ENCODE data around the gene EP300. TPM values are rescaled to one million over a fixed set of nuclear protein-coding genes. Genes with fewer than 3 reads are reported as not detected.

The EP300 gene
- total RNA-seq, 3 donors from 2014 or later, result 61.7 to 92.1 (median 88.1) TPM

DNA sequence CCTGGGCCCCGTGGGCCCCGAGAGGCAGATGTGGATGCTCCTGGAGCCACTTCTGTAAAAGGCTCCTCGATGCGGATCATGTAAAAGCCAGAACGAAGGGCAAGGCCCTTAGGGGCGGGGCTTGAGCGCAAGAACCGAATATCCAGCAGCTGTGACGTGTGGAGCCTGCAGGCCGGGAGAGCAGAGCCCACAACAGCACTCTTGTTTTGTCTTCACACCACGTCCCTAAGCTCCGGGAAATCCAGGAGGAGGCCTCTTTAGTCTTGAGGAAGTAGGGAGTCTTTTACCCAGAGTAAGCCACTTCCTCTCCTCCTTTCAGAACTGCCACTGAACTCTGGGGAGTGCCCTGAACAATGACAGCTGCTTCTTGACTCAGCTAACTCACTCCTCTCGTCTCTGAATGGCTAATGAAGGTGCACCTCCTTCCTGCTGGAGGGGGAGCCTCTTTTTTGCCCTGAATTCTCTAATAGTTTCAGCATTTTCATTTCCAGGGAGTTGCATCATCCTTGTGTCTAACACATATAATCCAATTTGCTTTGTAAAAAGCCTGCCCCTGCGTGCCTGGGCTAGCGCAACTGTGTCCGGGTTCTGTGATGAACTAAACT, 125.3 kb downstream of the EP300 start:
- H3K36me3 ChIP-seq (ENCODE audit: low read depth), result no peaks in the 10 kb centered on the region
- intact Hi-C loops (cut with DNase I, micrococcal nuclease), result no loop called here
- no peak overlapping the region for H3K4me3 ChIP-seq
- no peaks in the 10 kb centered on the region for H3K9me3 ChIP-seq
- DNase-seq (peak in 2 of 3 donors; percentile 47 to 56), ATAC-seq (peak; percentile 78)
- peaks cover 2% of the 10 kb centered on the region for H3K4me1 ChIP-seq (ENCODE audit: low read depth)
- TF ChIP-seq, protein P1, sequence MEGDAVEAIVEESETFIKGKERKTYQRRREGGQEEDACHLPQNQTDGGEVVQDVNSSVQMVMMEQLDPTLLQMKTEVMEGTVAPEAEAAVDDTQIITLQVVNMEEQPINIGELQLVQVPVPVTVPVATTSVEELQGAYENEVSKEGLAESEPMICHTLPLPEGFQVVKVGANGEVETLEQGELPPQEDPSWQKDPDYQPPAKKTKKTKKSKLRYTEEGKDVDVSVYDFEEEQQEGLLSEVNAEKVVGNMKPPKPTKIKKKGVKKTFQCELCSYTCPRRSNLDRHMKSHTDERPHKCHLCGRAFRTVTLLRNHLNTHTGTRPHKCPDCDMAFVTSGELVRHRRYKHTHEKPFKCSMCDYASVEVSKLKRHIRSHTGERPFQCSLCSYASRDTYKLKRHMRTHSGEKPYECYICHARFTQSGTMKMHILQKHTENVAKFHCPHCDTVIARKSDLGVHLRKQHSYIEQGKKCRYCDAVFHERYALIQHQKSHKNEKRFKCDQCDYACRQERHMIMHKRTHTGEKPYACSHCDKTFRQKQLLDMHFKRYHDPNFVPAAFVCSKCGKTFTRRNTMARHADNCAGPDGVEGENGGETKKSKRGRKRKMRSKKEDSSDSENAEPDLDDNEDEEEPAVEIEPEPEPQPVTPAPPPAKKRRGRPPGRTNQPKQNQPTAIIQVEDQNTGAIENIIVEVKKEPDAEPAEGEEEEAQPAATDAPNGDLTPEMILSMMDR (IDR thresholded peaks at IDR 0.05), result no peak

DNA sequence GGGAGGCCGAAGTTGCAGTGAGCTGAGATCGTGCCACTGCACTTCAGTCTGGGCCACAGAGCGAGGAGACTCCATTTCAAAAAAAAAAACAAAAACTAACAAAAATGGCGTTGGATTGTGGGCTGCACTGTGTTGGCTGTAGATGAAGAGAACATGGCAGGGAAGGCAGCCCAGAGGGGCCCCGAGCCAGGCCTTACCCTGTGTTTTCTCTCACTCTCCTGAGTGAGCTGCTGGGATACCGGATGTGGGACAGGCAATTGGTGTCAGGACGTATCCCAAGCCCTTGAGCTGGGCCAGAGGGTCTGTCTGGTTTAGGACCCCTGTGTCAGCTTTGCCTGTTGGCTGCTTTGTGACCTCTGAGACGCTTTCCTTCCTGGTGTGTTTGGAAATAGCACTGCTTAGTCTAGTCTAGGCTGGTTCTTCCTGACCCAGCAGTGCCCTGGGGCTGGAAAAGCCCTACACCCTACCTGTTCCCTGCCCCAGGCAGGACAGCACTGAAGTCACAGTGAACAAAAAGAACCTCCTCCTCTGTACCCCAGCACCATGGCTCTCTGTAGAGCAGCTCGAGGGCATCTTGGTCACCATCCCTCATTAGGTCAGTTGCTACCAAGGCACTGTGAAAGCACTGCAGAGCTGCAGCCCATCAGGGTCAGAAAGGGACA, 130.6 kb downstream of the EP300 start:
- H3K9me3 ChIP-seq, result no peaks in the 10 kb centered on the region
- TF ChIP-seq, protein P1 (IDR thresholded peaks at IDR 0.05), result no peak
- intact Hi-C loops (cut with DNase I, micrococcal nuclease), result no loop called here
- H3K4me1 ChIP-seq (ENCODE audit: low read depth), result no peaks in the 10 kb centered on the region
- DNase-seq (no peak), ATAC-seq (no peak)
- no peaks in the 10 kb centered on the region for H3K36me3 ChIP-seq (ENCODE audit: low read depth)
- H3K4me3 ChIP-seq, result no peak overlapping the region

DNA sequence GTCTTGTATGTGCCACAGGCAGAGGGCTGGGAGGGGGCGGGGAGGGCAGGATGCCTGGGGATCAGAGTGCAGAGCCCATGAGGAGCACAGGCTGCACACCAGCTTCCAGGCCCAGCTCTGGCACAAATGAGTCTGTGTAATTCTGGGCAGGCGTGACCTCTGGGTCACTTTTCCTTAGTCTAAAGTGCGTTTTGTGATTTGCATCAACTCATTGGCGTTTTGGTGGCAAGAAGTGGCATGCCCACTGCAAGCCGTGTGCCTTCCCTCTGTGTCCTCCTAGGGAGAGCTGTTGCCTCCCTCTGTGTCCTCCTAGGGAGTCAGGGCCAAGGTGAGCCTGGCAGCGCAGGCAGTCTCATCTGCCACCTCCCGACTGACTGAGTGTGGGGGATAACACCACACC, 131.1 kb downstream of the EP300 start:
- intact Hi-C loops (cut with DNase I, micrococcal nuclease), result no loop called here
- TF ChIP-seq, protein P1 (IDR thresholded peaks at IDR 0.05), result no peak
- H3K36me3 ChIP-seq (ENCODE audit: low read depth), result no peaks in the 10 kb centered on the region
- DNase-seq (no peak), ATAC-seq (no peak)
- H3K4me3 ChIP-seq, result no peak overlapping the region
- no peaks in the 10 kb centered on the region for H3K9me3 ChIP-seq
- no peaks in the 10 kb centered on the region for H3K4me1 ChIP-seq (ENCODE audit: low read depth)

DNA sequence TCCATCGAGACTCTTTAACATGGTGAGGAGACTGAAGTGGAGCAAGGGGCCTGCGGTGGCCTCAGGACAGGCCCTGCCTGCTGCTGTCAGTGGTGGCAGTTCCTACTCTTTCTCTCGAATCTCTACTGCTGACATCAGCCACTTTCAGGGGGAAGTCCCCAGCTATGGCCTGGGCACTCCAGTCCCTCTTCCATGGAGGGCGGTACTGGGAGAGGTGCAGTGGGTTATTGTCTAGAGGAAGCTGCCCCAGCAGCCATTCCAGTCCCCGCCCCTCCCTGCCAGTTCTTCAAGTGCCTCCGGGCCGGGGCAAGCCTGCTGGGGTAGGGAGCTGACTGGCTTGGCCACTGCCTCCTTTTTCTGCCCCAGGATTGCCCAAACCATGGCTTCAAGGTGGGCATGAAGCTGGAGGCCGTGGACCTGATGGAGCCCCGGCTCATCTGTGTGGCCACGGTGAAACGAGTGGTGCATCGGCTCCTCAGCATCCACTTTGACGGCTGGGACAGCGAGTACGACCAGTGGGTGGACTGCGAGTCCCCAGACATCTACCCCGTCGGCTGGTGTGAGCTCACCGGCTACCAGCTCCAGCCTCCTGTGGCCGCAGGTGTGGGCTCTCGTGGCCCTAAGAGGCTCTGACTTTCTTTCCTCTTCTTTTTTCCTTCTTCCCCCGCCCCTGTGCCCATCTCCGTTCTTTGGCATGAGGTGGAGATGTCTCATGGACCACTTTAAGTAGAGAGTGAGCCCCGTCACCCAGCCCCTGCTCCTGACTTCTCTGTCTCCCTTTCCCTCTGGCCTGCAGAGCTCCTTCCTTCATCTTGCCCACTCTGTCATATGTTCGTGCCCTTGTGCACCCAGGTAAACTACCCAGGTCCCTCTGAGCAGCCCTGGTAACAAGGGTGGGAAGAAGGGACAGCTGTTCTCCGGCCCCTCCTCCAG, 134.6 kb downstream of the EP300 start:
- Histone ChIP-seq H3K4me1 (ENCODE audit: low read depth) (no peaks in the 10 kb centered on the region), H3K4me3 (no peak overlapping the region), H3K36me3 (ENCODE audit: low read depth) (no peaks in the 10 kb centered on the region), H3K9me3 (no peaks in the 10 kb centered on the region)
- TF ChIP-seq, protein P1 (IDR thresholded peaks at IDR 0.05), result no peak
- intact Hi-C loops (cut with DNase I, micrococcal nuclease), result no loop called here
- no peak for DNase-seq
- peak; percentile 42 for ATAC-seq

DNA sequence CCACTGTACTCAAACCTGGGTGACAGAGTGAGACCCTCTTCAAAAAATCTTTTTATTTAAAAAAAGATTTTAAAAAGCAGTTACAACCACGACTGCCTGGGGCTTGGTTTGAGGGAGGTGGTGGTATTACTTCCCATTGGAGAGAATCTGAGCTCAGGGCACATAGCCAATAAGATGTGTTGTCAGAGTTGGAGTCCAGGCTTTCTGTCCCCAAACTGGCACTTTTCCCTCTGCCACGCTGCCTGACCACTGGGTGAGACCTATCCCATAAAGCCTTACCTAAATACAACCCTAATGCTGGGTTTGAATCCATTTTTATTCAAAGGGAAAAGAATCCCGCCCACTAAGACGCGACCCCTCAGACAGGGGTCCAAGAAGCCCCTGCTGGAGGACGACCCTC, 136.8 kb downstream of the EP300 start:
- Histone ChIP-seq H3K36me3 (ENCODE audit: low read depth) (no peaks in the 10 kb centered on the region), H3K4me3 (no peak overlapping the region), H3K9me3 (no peaks in the 10 kb centered on the region), H3K4me1 (ENCODE audit: low read depth) (no peaks in the 10 kb centered on the region)
- ATAC-seq (no peak), DNase-seq (no peak)
- intact Hi-C loops (cut with DNase I, micrococcal nuclease), result no loop called here
- TF ChIP-seq, protein P1 (IDR thresholded peaks at IDR 0.05), result no peak

Other genes with a start within 250 kb of the EP300 start
- gene ST13, start 236.0 kb upstream of the EP300 start, total RNA-seq, result 100 to 1,000 TPM; 151 to 278 (median 151) TPM
- gene XPNPEP3, start 235.4 kb upstream of the EP300 start, total RNA-seq, result 10 to 100 TPM in 2 of 3 donors, 1 to 10 TPM in 1; 9.8 to 21.7 (median 14.6) TPM
- gene DNAJB7, start 230.5 kb upstream of the EP300 start, total RNA-seq, result under 1 TPM; 0.14 to 0.90 (median 0.25) TPM
- gene RBX1, start 141.2 kb upstream of the EP300 start, total RNA-seq, result 10 to 100 TPM; 29.3 to 40.7 (median 38.2) TPM
- gene L3MBTL2, start 112.7 kb downstream of the EP300 start, total RNA-seq, result 10 to 100 TPM; 17.7 to 25.0 (median 18.9) TPM
- gene CHADL, start 148.3 kb downstream of the EP300 start, total RNA-seq, result 1 to 10 TPM; 1.1 to 8.8 (median 1.9) TPM
- gene RANGAP1, start 193.6 kb downstream of the EP300 start, total RNA-seq, result 10 to 100 TPM; 26.9 to 48.9 (median 35.3) TPM
- 10 to 100 TPM; 37.8 to 57.5 (median 39.3) TPM for gene ZC3H7B, start 208.9 kb downstream of the EP300 start, total RNA-seq

Measured in mucosa of descending colon (tissue), 3 donors.